Measurements from ENCODE around the gene FLYWCH2. TPM values are rescaled to one million over a fixed set of nuclear protein-coding genes. Genes with fewer than 3 reads are reported as not detected.

The FLYWCH2 gene
- polyA plus RNA-seq, 1 donor = 9.4 TPM

DNA sequence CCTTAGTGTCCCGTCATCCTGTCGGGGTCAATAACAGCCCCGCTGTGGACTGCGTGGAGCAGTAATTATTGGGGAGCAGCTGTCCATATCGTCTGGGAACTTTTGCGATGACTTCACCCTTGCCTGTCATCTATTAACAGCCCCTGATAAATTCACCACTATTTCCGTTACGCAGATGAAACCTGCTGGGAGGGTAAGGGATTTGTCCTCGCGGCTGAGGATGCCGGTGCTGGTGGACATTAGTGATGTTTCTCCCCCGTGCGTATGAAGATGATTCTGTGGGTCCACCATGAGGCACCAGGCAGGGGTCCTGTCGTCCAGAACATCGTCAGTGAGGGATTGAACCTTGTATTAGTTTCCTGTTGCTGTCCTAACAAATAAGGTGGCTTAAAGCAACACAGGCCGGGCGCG, 1.0 kb downstream of the FLYWCH2 start:
- Histone ChIP-seq H3K36me3 (ENCODE audit: control insufficient read depth, insufficient read depth, low read length) (no peaks in the 10 kb centered on the region), H3K4me1 (ENCODE audit: control insufficient read depth, insufficient read depth, low read length) (peaks cover 9% of the 10 kb centered on the region), H3K27ac (ENCODE audit: low read length) (no peak overlapping the region), H3K27me3 (ENCODE audit: control insufficient read depth, insufficient read depth, low read length) (no peaks in the 10 kb centered on the region), H3K4me3 (ENCODE audit: low read length) (peak overlapping the region; percentile 68), H3K9me3 (ENCODE audit: control insufficient read depth, low read depth, low read length) (peaks cover 3% of the 10 kb centered on the region)
- no peak for DNase-seq
- no CpG with 5 or more reads among the region's 18 CpGs for WGBS (ENCODE audit: insufficient coverage, low lambda C conversion rate)

DNA sequence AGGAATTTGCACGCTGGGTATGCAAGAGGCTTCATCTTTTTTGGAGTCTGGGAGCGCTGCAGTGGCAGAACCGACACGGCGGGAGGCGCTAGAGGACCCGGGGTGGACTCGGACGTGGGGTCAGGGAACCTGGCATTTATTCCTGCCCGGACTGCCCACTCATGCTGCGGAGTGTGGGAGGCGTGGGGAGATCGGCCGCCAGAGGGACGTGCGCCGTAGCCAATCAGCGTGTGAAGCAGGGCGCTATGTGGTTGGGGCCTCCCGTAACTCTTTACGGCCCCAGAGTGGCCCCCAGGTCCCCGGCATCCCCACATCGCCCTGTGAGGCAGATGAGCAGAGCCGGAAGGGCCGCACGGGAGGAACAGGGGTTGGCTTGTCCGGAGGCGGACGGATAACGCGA, 11.2 kb downstream of the FLYWCH2 start:
- Histone ChIP-seq H3K27ac (ENCODE audit: low read length) (no peak overlapping the region), H3K36me3 (ENCODE audit: control insufficient read depth, insufficient read depth, low read length) (peaks cover 11% of the 10 kb centered on the region), H3K4me1 (ENCODE audit: control insufficient read depth, insufficient read depth, low read length) (peaks cover 15% of the 10 kb centered on the region), H3K4me3 (ENCODE audit: low read length) (no peak overlapping the region), H3K9me3 (ENCODE audit: control insufficient read depth, low read depth, low read length) (no peaks in the 10 kb centered on the region), H3K27me3 (ENCODE audit: control insufficient read depth, insufficient read depth, low read length) (no peaks in the 10 kb centered on the region)
- DNase-seq = no peak
- WGBS (ENCODE audit: insufficient coverage, low lambda C conversion rate) = no CpG with 5 or more reads among the region's 31 CpGs

DNA sequence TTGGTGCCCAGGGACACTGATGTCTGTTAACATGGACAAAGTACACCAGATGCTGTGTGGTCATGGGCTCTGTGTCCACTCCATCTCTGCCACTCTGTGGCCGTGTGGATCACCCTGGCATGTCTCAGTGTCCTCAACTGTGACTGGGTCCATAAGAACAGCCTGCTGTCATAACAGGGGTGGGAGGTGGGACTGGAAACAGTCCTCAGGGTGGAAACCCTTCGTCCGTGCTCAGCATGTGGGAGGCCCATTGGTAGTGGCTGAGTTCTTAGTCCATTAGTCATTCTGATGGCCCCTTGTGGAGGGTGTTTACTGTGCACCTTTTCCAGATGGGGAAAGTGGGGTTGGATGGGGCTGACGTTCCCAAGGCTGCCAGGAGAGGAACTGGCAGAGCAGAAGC, 12.8 kb downstream of the FLYWCH2 start:
- WGBS (ENCODE audit: insufficient coverage, low lambda C conversion rate) = no CpG with 5 or more reads among the region's 4 CpGs
- no peaks in the 10 kb centered on the region for H3K9me3 ChIP-seq (ENCODE audit: control insufficient read depth, low read depth, low read length)
- no peak overlapping the region for H3K4me3 ChIP-seq (ENCODE audit: low read length)
- no peak overlapping the region for H3K27ac ChIP-seq (ENCODE audit: low read length)
- peaks cover 15% of the 10 kb centered on the region for H3K4me1 ChIP-seq (ENCODE audit: control insufficient read depth, insufficient read depth, low read length)
- no peak for DNase-seq
- peaks cover 11% of the 10 kb centered on the region for H3K36me3 ChIP-seq (ENCODE audit: control insufficient read depth, insufficient read depth, low read length)
- H3K27me3 ChIP-seq (ENCODE audit: control insufficient read depth, insufficient read depth, low read length) = no peaks in the 10 kb centered on the region

DNA sequence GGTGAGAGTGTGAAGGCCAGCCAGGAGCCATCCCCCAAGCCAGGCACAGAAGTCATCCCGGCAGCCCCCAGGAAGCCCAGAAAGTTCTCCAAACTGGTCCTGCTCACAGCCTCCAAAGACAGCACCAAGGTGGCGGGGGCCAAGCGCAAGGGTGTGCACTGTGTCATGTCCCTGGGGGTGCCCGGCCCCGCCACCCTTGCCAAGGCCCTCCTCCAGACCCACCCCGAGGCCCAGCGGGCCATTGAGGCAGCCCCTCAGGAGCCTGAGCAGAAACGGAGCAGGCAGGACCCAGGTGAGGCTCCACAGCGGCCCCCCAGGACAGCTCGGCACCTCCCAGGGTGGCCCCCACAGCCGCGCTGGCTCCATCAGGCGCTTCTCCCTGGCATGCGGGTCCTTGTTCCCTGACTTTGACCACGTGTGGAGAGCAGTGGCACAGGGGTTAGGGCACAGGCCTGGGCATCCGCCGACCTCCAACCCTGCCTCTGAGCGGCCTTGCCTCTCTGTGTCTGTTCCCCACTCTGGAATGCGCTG, 13.5 kb downstream of the FLYWCH2 start:
- WGBS (ENCODE audit: insufficient coverage, low lambda C conversion rate) = no CpG with 5 or more reads among the region's 19 CpGs
- H3K27me3 ChIP-seq (ENCODE audit: control insufficient read depth, insufficient read depth, low read length) = no peaks in the 10 kb centered on the region
- H3K36me3 ChIP-seq (ENCODE audit: control insufficient read depth, insufficient read depth, low read length) = peaks cover 11% of the 10 kb centered on the region
- peaks cover 15% of the 10 kb centered on the region for H3K4me1 ChIP-seq (ENCODE audit: control insufficient read depth, insufficient read depth, low read length)
- H3K9me3 ChIP-seq (ENCODE audit: control insufficient read depth, low read depth, low read length) = no peaks in the 10 kb centered on the region
- H3K27ac ChIP-seq (ENCODE audit: low read length) = no peak overlapping the region
- H3K4me3 ChIP-seq (ENCODE audit: low read length) = no peak overlapping the region
- no peak for DNase-seq

DNA sequence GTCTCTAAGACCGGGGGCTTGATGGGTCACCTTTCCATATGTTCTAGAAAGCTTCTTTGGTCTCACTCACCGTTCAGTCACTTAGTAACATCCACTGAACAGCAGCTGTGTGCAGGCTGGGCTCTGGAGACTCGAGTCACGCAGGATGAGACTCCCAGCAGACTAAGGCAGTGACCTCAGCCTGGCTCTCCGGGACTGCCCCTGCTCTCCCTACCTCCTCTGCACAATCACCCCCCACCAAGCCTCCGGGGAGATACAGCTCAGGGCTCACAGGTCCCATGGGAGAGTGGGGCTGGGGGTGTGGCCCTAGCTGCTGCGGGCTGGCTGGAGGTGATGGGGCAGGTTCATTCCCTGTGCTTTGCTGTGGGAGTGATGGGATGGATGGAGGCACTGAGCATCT, 14.1 kb downstream of the FLYWCH2 start:
- no CpG with 5 or more reads among the region's 7 CpGs for WGBS (ENCODE audit: insufficient coverage, low lambda C conversion rate)
- H3K36me3 ChIP-seq (ENCODE audit: control insufficient read depth, insufficient read depth, low read length) = peaks cover 11% of the 10 kb centered on the region
- no peaks in the 10 kb centered on the region for H3K27me3 ChIP-seq (ENCODE audit: control insufficient read depth, insufficient read depth, low read length)
- H3K4me1 ChIP-seq (ENCODE audit: control insufficient read depth, insufficient read depth, low read length) = peaks cover 15% of the 10 kb centered on the region
- no peak for DNase-seq
- no peak overlapping the region for H3K4me3 ChIP-seq (ENCODE audit: low read length)
- no peaks in the 10 kb centered on the region for H3K9me3 ChIP-seq (ENCODE audit: control insufficient read depth, low read depth, low read length)
- no peak overlapping the region for H3K27ac ChIP-seq (ENCODE audit: low read length)

DNA sequence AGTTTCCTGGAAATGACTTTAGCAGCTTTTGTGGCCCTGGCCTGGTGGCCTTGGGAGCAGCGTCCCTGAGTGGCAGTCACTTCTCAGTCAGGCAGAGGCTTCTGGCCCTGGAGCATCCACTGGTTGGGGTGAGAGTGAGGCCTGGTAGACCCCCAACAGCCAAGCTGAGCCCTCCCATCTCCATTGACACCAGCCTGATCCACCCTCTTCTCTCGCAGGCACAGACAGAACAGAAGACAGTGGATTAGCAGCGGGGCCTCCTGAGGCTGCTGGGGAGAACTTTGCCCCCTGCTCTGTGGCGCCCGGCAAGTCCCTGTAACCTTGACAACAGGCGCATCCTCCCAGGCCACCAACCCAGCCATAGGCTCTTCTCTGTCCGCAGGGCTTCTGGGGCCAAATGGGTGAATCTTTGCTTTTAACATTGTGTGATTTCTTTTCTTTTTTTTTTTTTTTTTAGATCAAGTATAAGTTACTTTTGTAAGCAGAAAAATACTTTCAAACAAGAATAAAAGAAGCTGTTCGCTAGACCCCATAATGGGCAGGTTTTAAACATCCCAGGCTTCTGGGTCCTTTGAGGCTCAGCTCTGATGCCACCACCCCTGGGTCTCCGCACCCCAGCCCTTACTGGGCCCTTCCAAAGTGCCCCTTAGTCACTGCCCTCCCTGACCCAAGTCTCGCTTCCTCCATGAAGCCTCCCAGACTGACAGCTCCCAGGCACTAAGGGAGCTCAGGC, 16.0 kb downstream of the FLYWCH2 start:
- DNase-seq = peak; percentile 57 to 74
- Histone ChIP-seq H3K27me3 (ENCODE audit: control insufficient read depth, insufficient read depth, low read length) (no peaks in the 10 kb centered on the region), H3K4me1 (ENCODE audit: control insufficient read depth, insufficient read depth, low read length) (peaks cover 19% of the 10 kb centered on the region), H3K36me3 (ENCODE audit: control insufficient read depth, insufficient read depth, low read length) (peaks cover 11% of the 10 kb centered on the region), H3K27ac (ENCODE audit: low read length) (no peak overlapping the region), H3K9me3 (ENCODE audit: control insufficient read depth, low read depth, low read length) (no peaks in the 10 kb centered on the region), H3K4me3 (ENCODE audit: low read length) (no peak overlapping the region)
- no CpG with 5 or more reads among the region's 10 CpGs for WGBS (ENCODE audit: insufficient coverage, low lambda C conversion rate)

DNA sequence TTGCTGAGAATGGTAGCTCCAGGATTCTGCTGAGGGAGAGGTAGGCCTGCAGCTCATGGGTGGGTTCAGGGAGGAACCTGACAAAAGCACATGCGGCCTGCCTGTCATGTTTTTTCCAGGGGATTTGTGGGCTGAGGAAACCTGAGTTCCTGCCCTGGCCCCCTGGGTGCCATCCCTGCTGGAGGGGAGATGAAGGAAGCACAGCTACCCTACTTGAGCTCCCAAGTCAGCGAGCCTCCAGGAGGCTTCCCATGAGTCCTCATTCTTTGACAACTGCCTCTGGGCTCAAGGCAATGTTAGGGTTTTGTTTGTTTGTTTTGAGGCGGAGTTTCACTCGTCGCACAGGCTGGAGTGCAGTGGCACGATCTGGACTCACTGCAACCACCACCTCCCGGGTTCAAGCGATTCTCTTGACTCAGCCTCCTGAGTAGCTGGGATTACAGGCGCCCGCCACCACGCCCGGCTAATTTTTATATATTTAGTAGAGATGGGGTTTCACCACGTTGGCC, 16.6 kb downstream of the FLYWCH2 start:
- Histone ChIP-seq H3K4me3 (ENCODE audit: low read length) (no peak overlapping the region), H3K9me3 (ENCODE audit: control insufficient read depth, low read depth, low read length) (no peaks in the 10 kb centered on the region), H3K27ac (ENCODE audit: low read length) (no peak overlapping the region), H3K36me3 (ENCODE audit: control insufficient read depth, insufficient read depth, low read length) (peaks cover 11% of the 10 kb centered on the region), H3K4me1 (ENCODE audit: control insufficient read depth, insufficient read depth, low read length) (peaks cover 20% of the 10 kb centered on the region), H3K27me3 (ENCODE audit: control insufficient read depth, insufficient read depth, low read length) (no peaks in the 10 kb centered on the region)
- no CpG with 5 or more reads among the region's 13 CpGs for WGBS (ENCODE audit: insufficient coverage, low lambda C conversion rate)
- no peak for DNase-seq

DNA sequence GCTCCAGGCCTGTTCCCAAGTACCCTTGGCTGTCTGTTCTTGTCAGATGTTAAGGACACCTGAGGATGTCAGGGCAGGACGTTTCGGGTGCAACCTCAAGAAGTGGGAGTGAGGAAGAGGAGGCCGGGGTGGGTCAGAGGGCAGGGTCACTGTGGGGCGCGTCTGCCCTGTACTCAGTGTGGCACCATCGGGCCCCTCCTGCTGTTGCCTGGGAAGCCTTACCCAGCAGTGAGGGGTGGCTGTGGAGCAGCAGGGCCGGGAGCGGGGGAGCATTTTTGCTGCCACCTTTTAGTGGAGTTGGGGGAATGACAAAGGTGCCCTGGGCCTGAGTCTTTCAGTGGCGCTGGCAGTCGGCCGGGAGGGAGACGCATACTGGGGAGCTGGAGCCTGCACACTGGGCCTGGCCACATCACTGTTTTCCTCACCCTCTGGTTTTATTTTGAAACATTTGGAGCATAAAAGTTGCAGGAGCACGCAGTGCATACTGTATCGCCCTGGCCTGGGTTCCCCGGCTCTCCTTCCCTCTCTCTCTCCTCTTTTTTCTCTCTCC, 17.6 kb downstream of the FLYWCH2 start:
- DNase-seq = no peak
- H3K9me3 ChIP-seq (ENCODE audit: control insufficient read depth, low read depth, low read length) = peaks cover 8% of the 10 kb centered on the region
- no peak overlapping the region for H3K27ac ChIP-seq (ENCODE audit: low read length)
- H3K4me1 ChIP-seq (ENCODE audit: control insufficient read depth, insufficient read depth, low read length) = peaks cover 20% of the 10 kb centered on the region
- H3K4me3 ChIP-seq (ENCODE audit: low read length) = no peak overlapping the region
- H3K27me3 ChIP-seq (ENCODE audit: control insufficient read depth, insufficient read depth, low read length) = no peaks in the 10 kb centered on the region
- WGBS (ENCODE audit: insufficient coverage, low lambda C conversion rate) = 93% methylated on average over 3 of the region's 15 CpGs
- H3K36me3 ChIP-seq (ENCODE audit: control insufficient read depth, insufficient read depth, low read length) = peaks cover 11% of the 10 kb centered on the region

DNA sequence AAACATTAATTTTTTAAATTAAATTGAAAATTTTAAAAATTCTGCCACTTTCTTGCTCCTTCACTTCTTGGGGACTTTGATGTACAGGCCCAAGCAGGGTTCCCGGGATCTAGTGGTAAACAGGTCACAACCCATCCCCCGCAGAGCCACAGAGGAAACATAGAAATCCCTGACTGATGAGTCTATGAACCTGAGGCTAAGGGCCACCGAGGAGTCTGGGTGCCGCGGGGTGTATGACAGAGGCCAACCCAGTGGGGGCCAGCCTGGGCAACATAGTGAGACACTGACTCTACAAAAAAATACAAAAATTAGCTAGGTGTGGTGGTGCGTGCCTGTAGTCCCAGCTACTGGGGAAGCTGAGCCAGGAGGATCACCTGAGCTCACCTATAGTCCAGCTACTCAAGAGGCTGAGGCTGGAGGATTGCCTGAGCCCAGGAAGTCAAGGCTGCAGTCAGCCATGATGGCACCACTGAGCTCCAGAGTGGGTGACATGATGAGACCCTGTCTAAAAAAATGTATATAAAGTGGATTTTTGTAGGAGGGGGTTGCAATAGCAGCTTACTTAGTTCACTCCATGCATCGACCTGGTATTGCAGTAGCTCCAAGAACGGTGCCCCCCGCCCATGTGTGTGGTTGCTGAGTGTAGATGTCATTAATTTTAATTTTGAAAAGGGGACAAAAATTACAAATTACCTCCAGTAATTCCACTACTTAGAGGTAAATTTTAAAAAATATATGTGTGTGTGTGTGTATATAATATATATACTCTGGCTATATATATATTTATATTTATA, 19.5 kb downstream of the FLYWCH2 start:
- H3K36me3 ChIP-seq (ENCODE audit: control insufficient read depth, insufficient read depth, low read length) = no peaks in the 10 kb centered on the region
- H3K27me3 ChIP-seq (ENCODE audit: control insufficient read depth, insufficient read depth, low read length) = no peaks in the 10 kb centered on the region
- H3K4me3 ChIP-seq (ENCODE audit: low read length) = no peak overlapping the region
- no CpG with 5 or more reads among the region's 9 CpGs for WGBS (ENCODE audit: insufficient coverage, low lambda C conversion rate)
- no peak overlapping the region for H3K27ac ChIP-seq (ENCODE audit: low read length)
- H3K4me1 ChIP-seq (ENCODE audit: control insufficient read depth, insufficient read depth, low read length) = peaks cover 18% of the 10 kb centered on the region
- peaks cover 15% of the 10 kb centered on the region for H3K9me3 ChIP-seq (ENCODE audit: control insufficient read depth, low read depth, low read length)
- DNase-seq = no peak
